Measurements from ENCODE around the gene ANTKMT.

The ANTKMT gene

DNA sequence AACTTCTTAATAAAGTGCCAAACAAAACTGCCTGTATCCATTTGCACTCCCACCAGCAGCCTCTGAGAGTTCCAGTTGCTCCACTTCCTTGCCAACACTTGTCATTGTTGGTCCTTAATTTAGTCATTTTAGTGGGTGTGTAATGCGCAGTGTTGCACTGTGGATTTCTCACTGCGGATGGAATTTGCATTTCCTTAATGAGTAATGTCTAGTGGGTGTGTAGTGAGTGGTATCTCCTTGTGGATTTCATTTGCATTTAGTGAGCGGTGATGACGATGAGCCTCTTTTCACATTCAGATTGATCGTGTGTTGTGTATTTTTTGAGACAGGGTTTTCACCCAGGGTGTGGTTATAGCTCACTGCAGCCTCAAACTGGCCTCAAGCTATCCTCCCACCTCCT, 35.5 kb downstream of the ANTKMT start:
- TF ChIP-seq, protein P1, sequence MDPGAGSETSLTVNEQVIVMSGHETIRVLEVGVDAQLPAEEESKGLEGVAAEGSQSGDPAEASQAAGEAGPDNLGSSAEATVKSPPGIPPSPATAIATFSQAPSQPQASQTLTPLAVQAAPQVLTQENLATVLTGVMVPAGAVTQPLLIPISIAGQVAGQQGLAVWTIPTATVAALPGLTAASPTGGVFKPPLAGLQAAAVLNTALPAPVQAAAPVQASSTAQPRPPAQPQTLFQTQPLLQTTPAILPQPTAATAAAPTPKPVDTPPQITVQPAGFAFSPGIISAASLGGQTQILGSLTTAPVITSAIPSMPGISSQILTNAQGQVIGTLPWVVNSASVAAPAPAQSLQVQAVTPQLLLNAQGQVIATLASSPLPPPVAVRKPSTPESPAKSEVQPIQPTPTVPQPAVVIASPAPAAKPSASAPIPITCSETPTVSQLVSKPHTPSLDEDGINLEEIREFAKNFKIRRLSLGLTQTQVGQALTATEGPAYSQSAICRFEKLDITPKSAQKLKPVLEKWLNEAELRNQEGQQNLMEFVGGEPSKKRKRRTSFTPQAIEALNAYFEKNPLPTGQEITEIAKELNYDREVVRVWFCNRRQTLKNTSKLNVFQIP (CRISPR knock-in tag; IDR thresholded peaks at IDR 0.05; ENCODE audit: borderline replicate concordance, low read depth): no peak
- no peak for TF ChIP-seq ZNF8 (CRISPR knock-in tag; IDR thresholded peaks at IDR 0.05)
- TF ChIP-seq, protein P2, sequence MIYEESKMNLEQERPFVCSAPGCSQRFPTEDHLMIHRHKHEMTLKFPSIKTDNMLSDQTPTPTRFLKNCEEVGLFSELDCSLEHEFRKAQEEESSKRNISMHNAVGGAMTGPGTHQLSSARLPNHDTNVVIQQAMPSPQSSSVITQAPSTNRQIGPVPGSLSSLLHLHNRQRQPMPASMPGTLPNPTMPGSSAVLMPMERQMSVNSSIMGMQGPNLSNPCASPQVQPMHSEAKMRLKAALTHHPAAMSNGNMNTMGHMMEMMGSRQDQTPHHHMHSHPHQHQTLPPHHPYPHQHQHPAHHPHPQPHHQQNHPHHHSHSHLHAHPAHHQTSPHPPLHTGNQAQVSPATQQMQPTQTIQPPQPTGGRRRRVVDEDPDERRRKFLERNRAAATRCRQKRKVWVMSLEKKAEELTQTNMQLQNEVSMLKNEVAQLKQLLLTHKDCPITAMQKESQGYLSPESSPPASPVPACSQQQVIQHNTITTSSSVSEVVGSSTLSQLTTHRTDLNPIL (CRISPR knock-in tag; IDR thresholded peaks at IDR 0.05; ENCODE audit: low read depth): no peak
- no peak for TF ChIP-seq TOX (CRISPR knock-in tag; IDR thresholded peaks at IDR 0.05; ENCODE audit: borderline replicate concordance)
- TF ChIP-seq BACH2 (CRISPR knock-in tag; IDR thresholded peaks at IDR 0.05; ENCODE audit: borderline replicate concordance): no peak
- no peak for ATAC-seq

DNA sequence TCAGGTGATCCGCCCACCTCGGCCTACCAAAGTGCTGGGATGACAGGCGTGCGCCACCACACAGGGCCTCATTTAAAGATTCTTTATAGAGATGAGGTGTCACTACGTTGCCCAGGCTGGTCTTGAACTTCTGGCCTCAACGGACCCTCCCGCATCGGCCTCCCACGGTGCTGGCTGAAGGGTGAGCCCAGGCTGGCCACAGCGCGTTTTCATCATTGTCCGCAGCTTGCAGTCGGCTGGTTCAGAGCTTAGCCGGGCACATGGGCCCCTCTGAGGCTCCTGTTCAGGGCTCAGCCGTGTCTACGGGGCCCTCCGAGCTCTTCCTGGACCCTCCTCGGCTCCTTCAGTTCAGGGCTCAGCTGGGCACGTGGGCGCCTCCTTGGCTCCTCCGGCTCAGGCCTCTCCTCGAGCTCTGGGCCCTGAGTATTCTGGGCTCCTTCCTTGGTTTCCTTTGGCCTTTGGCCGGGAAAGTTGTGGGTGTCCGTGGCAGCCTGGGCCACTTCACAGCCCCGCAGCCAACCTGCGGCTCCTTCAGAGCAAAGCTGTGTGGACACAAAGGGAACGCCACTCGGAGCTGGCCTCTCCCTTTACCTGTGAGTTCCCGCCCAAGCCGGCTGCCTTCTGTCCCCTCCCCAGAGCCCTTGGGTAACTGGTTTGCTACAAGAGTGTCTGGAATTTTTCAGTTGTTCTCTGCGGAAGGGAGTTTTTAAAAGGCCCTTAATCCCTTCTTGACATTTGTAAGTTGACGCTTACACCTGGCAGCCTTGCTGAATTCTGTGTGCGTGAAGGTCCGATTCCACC, 38.4 kb downstream of the ANTKMT start:
- ATAC-seq: no peak
- TF ChIP-seq, protein P3, sequence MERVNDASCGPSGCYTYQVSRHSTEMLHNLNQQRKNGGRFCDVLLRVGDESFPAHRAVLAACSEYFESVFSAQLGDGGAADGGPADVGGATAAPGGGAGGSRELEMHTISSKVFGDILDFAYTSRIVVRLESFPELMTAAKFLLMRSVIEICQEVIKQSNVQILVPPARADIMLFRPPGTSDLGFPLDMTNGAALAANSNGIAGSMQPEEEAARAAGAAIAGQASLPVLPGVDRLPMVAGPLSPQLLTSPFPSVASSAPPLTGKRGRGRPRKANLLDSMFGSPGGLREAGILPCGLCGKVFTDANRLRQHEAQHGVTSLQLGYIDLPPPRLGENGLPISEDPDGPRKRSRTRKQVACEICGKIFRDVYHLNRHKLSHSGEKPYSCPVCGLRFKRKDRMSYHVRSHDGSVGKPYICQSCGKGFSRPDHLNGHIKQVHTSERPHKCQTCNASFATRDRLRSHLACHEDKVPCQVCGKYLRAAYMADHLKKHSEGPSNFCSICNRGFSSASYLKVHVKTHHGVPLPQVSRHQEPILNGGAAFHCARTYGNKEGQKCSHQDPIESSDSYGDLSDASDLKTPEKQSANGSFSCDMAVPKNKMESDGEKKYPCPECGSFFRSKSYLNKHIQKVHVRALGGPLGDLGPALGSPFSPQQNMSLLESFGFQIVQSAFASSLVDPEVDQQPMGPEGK (CRISPR knock-in tag; IDR thresholded peaks at IDR 0.05; ENCODE audit: borderline replicate concordance): no peak
- TF ChIP-seq ZC3H10 (CRISPR knock-in tag; IDR thresholded peaks at IDR 0.05) (no peak), PPARA (CRISPR knock-in tag; IDR thresholded peaks at IDR 0.05; ENCODE audit: borderline replicate concordance) (no peak), BACH2 (CRISPR knock-in tag; IDR thresholded peaks at IDR 0.05; ENCODE audit: borderline replicate concordance) (no peak), SNAI2 (CRISPR knock-in tag; IDR thresholded peaks at IDR 0.05) (no peak), OSR1 (CRISPR knock-in tag; IDR thresholded peaks at IDR 0.05) (no peak), ZNF8 (CRISPR knock-in tag; IDR thresholded peaks at IDR 0.05) (no peak), TOX (CRISPR knock-in tag; IDR thresholded peaks at IDR 0.05; ENCODE audit: borderline replicate concordance) (no peak), CSDC2 (CRISPR knock-in tag; IDR thresholded peaks at IDR 0.05) (no peak), ZFP30 (CRISPR knock-in tag; IDR thresholded peaks at IDR 0.05) (no peak), ZNF565 (CRISPR knock-in tag; conservative IDR thresholded peaks at IDR 0.05; ENCODE audit: low read depth) (no peak), RARB (CRISPR knock-in tag; IDR thresholded peaks at IDR 0.05) (no peak), ZFP3 (CRISPR knock-in tag; IDR thresholded peaks at IDR 0.05) (no peak), ZNF70 (CRISPR knock-in tag; IDR thresholded peaks at IDR 0.05) (no peak), ISL1 (CRISPR knock-in tag; IDR thresholded peaks at IDR 0.05) (no peak), TCF4 (CRISPR knock-in tag; IDR thresholded peaks at IDR 0.05; ENCODE audit: borderline replicate concordance) (no peak)
- TF ChIP-seq, protein P1 (CRISPR knock-in tag; IDR thresholded peaks at IDR 0.05; ENCODE audit: borderline replicate concordance, low read depth): no peak
- TF ChIP-seq, protein P2 (CRISPR knock-in tag; IDR thresholded peaks at IDR 0.05; ENCODE audit: low read depth): no peak
- TF ChIP-seq, protein P4, sequence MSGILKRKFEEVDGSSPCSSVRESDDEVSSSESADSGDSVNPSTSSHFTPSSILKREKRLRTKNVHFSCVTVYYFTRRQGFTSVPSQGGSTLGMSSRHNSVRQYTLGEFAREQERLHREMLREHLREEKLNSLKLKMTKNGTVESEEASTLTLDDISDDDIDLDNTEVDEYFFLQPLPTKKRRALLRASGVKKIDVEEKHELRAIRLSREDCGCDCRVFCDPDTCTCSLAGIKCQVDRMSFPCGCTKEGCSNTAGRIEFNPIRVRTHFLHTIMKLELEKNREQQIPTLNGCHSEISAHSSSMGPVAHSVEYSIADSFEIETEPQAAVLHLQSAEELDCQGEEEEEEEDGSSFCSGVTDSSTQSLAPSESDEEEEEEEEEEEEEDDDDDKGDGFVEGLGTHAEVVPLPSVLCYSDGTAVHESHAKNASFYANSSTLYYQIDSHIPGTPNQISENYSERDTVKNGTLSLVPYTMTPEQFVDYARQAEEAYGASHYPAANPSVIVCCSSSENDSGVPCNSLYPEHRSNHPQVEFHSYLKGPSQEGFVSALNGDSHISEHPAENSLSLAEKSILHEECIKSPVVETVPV (CRISPR knock-in tag; IDR thresholded peaks at IDR 0.05): no peak

DNA sequence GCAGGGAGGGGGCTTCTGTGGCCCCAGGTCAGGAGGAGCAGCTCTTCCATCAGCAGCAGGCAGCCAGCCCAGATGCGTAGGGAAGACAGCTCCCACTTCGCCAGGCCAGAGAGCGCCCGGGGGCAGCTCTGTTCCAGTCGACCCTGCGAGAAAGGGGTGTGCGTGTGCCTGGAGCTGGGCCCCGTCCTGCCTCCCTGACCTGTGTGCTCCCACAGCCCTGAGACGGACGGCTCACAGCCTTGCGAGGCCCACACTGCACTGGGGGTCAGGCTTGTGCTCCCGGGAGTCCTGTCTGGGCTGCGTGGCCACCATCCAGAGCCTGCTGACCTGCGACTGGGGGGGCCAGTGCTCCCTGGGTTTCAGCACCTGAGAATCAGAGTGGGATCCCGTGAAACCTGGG, 39.1 kb downstream of the ANTKMT start:
- no peak for ATAC-seq
- TF ChIP-seq PPARA (CRISPR knock-in tag; IDR thresholded peaks at IDR 0.05; ENCODE audit: borderline replicate concordance) (no peak), TOX (CRISPR knock-in tag; IDR thresholded peaks at IDR 0.05; ENCODE audit: borderline replicate concordance) (no peak), ZFP30 (CRISPR knock-in tag; IDR thresholded peaks at IDR 0.05) (no peak), SNAI2 (CRISPR knock-in tag; IDR thresholded peaks at IDR 0.05) (no peak), ZC3H10 (CRISPR knock-in tag; IDR thresholded peaks at IDR 0.05) (no peak), ISL1 (CRISPR knock-in tag; IDR thresholded peaks at IDR 0.05) (no peak), ZNF70 (CRISPR knock-in tag; IDR thresholded peaks at IDR 0.05) (no peak)
- TF ChIP-seq, protein P3 (CRISPR knock-in tag; IDR thresholded peaks at IDR 0.05; ENCODE audit: borderline replicate concordance): no peak
- TF ChIP-seq, protein P4 (CRISPR knock-in tag; IDR thresholded peaks at IDR 0.05): no peak
